ENCODE data around the gene FAM13B.

GRCh38 chr5:137975208-137975607, 57.7 kb downstream of the FAM13B start:
- TF ChIP-seq CHD2 (IDR thresholded peaks at IDR 0.05; ENCODE audit: low read length) (no peak), RFX5 (IDR thresholded peaks at IDR 0.05; ENCODE audit: borderline replicate concordance, low read depth, low read length) (no peak), CBX5 (IDR thresholded peaks at IDR 0.05; ENCODE audit: low read depth, low read length) (no peak), POLR2A (IDR thresholded peaks at IDR 0.05; ENCODE audit: control extremely low read depth in 1 of 2, low read depth in 2 of 2, low read length in 2 of 2) (no peak), CTCF (IDR thresholded peaks at IDR 0.05; ENCODE audit: control extremely low read depth in 1 of 3, insufficient read depth in 1 of 3, low read depth in 1 of 3, low read length in 3 of 3) (no peak), POLR2AphosphoS5 (IDR thresholded peaks at IDR 0.05; ENCODE audit: low read depth, low read length) (no peak), POU5F1 (IDR thresholded peaks at IDR 0.05; ENCODE audit: low read depth, low read length) (no peak), JUND (IDR thresholded peaks at IDR 0.05; ENCODE audit: low read length) (no peak), SRF (IDR thresholded peaks at IDR 0.05; ENCODE audit: low read depth, low read length) (no peak), TAF1 (IDR thresholded peaks at IDR 0.05; ENCODE audit: low read depth, low read length) (no peak), GABPA (IDR thresholded peaks at IDR 0.05; ENCODE audit: borderline replicate concordance, insufficient read depth, low read length) (no peak)

Data from H1 (cell line).